Measurements from ENCODE around the gene WDR27. TPM values are rescaled to one million over a fixed set of nuclear protein-coding genes. Genes with fewer than 3 reads are reported as not detected.

WDR27 gene
- total RNA-seq, 4 donors from 2014 or later: 23.1 to 101 (median 75.8) TPM

DNA sequence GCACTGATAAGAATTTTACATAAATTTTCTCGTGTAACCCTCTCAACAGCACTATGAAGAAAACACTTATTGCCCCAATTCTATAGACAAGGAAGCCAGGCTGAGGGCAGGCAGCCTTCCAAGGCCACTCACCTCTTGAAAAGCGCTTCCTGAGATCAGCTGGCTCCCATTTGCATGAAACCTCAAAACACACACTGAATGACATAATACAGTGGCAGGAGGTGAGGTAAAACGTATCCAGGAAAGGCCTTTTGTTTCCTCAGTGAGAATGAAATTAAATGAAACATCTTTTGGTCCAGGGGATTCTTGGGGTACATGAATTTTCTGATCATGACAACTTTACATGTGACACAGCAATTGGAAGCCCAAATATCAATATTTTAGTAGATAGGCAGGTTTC, 112.5 kb downstream of the WDR27 start:
- peak in 2 of 3 donors; percentile 76 to 82 for DNase-seq
- Histone ChIP-seq H3K4me1 (peaks cover 0 to 8% (median 3%) of the 10 kb centered on the region in 4 donors), H3K27ac (peak overlapping the region; percentile 42 to 78 (median 74)), H3K27me3 (no peaks in the 10 kb centered on the region), H3K9me3 (no peaks in the 10 kb centered on the region), H3K4me3 (no peak overlapping the region), H3K36me3 (no peaks in the 10 kb centered on the region)
- TF ChIP-seq, protein P1, sequence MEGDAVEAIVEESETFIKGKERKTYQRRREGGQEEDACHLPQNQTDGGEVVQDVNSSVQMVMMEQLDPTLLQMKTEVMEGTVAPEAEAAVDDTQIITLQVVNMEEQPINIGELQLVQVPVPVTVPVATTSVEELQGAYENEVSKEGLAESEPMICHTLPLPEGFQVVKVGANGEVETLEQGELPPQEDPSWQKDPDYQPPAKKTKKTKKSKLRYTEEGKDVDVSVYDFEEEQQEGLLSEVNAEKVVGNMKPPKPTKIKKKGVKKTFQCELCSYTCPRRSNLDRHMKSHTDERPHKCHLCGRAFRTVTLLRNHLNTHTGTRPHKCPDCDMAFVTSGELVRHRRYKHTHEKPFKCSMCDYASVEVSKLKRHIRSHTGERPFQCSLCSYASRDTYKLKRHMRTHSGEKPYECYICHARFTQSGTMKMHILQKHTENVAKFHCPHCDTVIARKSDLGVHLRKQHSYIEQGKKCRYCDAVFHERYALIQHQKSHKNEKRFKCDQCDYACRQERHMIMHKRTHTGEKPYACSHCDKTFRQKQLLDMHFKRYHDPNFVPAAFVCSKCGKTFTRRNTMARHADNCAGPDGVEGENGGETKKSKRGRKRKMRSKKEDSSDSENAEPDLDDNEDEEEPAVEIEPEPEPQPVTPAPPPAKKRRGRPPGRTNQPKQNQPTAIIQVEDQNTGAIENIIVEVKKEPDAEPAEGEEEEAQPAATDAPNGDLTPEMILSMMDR (IDR thresholded peaks at IDR 0.05): no peak
- TF ChIP-seq POLR2A (IDR thresholded peaks at IDR 0.05): no peak

DNA sequence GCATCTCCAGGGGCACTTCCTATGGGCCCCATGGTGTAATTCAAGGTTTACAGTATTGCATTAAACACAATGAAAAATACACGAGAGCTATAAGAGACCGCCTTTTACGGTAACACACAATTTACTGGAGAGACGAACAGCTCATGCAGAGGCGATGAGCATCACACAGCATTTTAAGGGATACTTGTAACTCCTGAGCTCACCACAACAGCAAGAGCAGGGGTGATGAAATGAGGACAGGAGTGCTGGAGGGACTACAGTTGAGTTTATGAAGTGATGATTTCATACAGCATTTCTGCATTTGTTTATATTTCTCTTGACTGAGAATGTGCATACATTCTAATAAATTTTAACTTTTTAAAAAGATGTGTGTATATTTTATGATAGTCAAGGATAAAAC, 113.9 kb downstream of the WDR27 start:
- no peak overlapping the region for H3K4me3 ChIP-seq
- H3K9me3 ChIP-seq: no peaks in the 10 kb centered on the region
- no peaks in the 10 kb centered on the region for H3K27me3 ChIP-seq
- H3K36me3 ChIP-seq: no peaks in the 10 kb centered on the region
- DNase-seq: no peak
- TF ChIP-seq, protein P1 (IDR thresholded peaks at IDR 0.05): no peak
- TF ChIP-seq POLR2A (IDR thresholded peaks at IDR 0.05): no peak
- no peak overlapping the region for H3K27ac ChIP-seq
- peaks cover 0 to 8% (median 3%) of the 10 kb centered on the region in 4 donors for H3K4me1 ChIP-seq

DNA sequence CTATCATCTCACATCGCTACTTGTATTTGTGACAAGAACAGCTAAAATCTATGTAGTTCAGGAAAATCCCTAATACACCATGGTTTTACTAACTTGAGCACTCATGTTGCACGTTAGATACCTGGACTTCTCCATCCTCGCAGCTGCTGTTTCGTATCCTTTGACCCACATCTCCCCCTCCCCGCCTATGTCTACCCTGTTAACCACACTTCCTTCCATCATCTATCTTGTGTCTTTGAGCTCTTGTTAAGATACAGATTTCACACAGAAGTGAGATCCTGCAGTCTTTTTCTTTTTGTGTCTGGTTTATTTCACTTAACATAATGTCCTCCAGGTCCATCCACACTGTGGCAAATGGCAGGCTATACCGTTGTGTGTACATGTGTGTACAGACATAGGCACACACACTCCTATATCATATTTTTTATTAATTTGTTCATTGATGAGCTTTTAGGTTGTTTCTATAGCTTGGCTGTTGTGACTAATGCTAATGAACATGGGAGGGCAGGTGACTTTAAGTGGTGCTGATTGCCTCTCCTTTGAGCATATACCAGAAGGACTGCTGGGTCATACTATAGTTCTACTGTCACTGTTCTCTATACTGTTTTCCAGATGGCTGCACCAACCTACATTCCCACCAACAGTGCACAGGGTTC, 117.8 kb downstream of the WDR27 start:
- Histone ChIP-seq H3K9me3 (no peaks in the 10 kb centered on the region), H3K27me3 (no peaks in the 10 kb centered on the region), H3K36me3 (no peaks in the 10 kb centered on the region), H3K27ac (peak overlapping the region in 2 of 4 donors; percentile 6 to 53), H3K4me1 (peaks cover 0 to 3% (median 0%) of the 10 kb centered on the region in 4 donors), H3K4me3 (no peak overlapping the region)
- peak in 1 of 3 donors; percentile 44 for DNase-seq
- TF ChIP-seq, protein P1 (IDR thresholded peaks at IDR 0.05): no peak
- TF ChIP-seq POLR2A (IDR thresholded peaks at IDR 0.05): no peak

DNA sequence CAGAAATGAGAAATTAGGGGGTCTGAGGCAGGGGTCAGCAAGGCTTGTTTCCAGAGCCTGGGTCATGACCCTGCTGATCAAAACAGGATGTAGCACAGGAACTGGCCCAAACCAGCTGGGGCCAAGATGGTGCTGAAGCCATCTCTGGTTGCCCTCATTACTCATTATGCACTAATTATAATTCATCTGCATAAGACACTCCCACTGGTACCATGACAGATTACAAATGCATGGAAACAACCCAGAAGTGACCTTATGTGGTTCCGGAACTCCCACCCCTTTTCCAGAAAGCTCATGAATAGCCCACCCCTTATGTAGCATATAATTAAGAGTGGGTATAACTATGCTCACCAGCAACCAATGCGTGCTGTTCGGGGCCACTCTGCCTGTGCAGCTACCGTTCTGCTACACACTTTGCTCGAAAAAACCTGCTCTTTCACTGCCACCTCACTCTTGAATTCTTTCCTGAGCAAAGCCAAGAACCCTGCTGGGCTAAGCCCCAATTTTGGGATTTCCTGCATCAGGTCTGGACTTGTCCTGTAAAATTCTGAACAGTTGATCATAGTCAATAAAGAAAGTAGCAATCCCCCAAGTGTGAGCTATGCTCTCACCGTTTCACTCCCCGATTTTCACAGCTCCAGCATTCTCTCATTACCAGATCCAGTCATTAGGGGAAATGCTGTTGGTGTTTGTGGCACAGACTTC, 122.3 kb downstream of the WDR27 start:
- no peak for DNase-seq
- Histone ChIP-seq H3K9me3 (no peaks in the 10 kb centered on the region), H3K4me3 (no peak overlapping the region), H3K27me3 (no peaks in the 10 kb centered on the region), H3K4me1 (no peaks in the 10 kb centered on the region), H3K36me3 (no peaks in the 10 kb centered on the region), H3K27ac (no peak overlapping the region)
- no peak for TF ChIP-seq POLR2A (IDR thresholded peaks at IDR 0.05)
- TF ChIP-seq, protein P1 (IDR thresholded peaks at IDR 0.05): no peak

DNA sequence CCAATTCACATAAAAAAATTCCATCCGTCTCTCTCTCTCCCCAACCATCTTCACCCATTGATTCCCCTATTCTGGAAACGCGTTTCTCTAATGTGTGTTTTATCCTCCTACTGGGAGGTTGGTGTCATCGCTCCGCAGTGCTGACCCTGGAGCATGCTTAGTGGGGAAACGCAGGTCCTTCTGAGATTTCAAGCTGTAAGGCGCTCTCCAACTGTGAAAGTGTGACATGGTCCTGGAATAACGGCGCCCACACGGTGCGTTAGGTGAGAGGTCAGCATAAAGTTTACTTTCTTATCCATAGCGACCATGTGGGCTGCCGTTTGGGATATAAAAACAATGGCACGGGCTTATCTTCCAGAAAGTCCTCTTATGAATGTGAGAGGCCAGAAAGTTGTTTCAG, 123.9 kb downstream of the WDR27 start:
- no peaks in the 10 kb centered on the region for H3K9me3 ChIP-seq
- no peak for TF ChIP-seq POLR2A (IDR thresholded peaks at IDR 0.05)
- TF ChIP-seq, protein P1 (IDR thresholded peaks at IDR 0.05): no peak
- no peaks in the 10 kb centered on the region for H3K36me3 ChIP-seq
- H3K4me1 ChIP-seq: no peaks in the 10 kb centered on the region
- no peak overlapping the region for H3K27ac ChIP-seq
- no peaks in the 10 kb centered on the region for H3K27me3 ChIP-seq
- H3K4me3 ChIP-seq: no peak overlapping the region
- DNase-seq: no peak
